K562 (cell line): ENCODE measurements around the gene TCHP.

Experiments used
- GABPB1 ChIP-seq: sonication (generic); formaldehyde crosslinking; IDR thresholded peaks from 2 replicates; pipeline ENCODE4 v1.8.0; 2022; ENCODE audit warnings: mild to moderate bottlenecking, missing genetic modification reagents
- SPI1 ChIP-seq: IDR thresholded peaks from 2 replicates; pipeline ENCODE4 v1.6.1; 2011; ENCODE audit warnings: low read depth, low read length, control low read depth, borderline replicate concordance
- TF ChIP-seq, protein P1 (sequence below), 3 experiments: IDR thresholded peaks in 2 of 3; conservative IDR thresholded peaks in 1 of 3; 2 replicates each; pipeline ENCODE4 v1.5.1; 2011 to 2012; ENCODE audit warnings: low read length in 3 of 3, mild to moderate bottlenecking in 3 of 3, control low read depth in 2 of 3, improper control_type of control experiment in 1 of 3, inconsistent platforms in 1 of 3, low read depth in 1 of 3, mixed read lengths in 1 of 3, moderate library complexity in 1 of 3; ENCODE audit not compliant: insufficient read depth in 2 of 3

DNA sequence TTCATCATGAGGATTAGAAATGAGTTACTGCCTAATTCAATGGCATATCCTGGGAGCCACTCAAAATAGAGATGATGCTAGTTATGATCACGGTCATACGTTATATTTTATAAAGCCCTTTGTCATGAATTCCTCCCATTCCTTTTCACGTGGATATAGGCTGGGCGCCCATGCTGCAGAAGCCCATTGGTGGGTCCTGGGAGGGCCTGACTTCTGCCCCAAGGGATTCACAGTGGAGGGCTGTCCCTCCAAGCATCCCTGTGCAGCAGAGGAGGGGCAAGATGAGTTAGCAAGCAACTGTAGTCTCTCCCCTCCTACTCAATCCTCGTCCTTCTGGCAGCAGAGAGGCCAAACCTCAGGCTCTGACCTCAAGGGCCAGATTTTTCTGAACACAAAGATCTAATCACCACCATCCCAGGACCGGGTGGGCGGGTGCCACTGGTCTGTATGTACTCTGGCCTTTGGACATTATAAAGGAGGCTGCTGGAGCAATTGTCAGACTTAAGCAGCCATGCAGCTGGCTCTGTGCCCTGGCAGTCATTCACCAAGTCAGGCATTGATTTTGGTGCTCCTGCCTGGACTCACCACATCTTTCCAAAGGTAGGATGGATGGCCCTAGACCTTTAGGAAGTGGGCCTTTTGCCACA, 28.3 kb upstream of the TCHP start:
- TF ChIP-seq, protein P1, sequence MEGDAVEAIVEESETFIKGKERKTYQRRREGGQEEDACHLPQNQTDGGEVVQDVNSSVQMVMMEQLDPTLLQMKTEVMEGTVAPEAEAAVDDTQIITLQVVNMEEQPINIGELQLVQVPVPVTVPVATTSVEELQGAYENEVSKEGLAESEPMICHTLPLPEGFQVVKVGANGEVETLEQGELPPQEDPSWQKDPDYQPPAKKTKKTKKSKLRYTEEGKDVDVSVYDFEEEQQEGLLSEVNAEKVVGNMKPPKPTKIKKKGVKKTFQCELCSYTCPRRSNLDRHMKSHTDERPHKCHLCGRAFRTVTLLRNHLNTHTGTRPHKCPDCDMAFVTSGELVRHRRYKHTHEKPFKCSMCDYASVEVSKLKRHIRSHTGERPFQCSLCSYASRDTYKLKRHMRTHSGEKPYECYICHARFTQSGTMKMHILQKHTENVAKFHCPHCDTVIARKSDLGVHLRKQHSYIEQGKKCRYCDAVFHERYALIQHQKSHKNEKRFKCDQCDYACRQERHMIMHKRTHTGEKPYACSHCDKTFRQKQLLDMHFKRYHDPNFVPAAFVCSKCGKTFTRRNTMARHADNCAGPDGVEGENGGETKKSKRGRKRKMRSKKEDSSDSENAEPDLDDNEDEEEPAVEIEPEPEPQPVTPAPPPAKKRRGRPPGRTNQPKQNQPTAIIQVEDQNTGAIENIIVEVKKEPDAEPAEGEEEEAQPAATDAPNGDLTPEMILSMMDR (IDR thresholded peaks at IDR 0.05 in 2 of 3, conservative IDR thresholded peaks at IDR 0.05 in 1 of 3; ENCODE audit: insufficient read depth in 2 of 3, low read depth in 1 of 3, low read length in 3 of 3), result no peak
- TF ChIP-seq SPI1 (no peak), GABPB1 (CRISPR knock-in tag) (no peak)
